ENCODE data around the gene CRABP1. TPM values are rescaled to one million over a fixed set of nuclear protein-coding genes. Genes with fewer than 3 reads are reported as not detected.

The CRABP1 gene
- polyA plus RNA-seq, 2 of the 4 experiments (the other 2 are of a cell fraction) = 0.57 to 1.1 TPM

DNA sequence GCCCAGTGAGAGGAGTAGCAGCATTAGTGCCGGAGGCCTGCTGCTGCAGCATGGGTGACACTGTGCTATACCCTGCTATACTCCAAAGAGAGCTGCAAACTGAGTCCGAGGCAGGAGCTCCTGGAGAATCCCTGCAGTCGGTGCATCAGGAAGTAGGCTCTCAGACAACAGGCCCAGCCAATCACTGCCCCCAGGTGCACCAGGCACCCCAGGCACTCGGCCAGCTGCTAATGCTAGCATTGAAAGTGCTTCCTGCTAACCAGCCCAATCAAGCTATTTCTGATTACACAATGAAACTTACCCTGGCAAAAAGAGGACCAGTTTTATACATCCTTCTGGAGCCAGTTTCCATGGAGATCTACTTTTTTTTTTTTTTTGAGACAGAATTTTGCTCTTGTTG, 52.3 kb downstream of the CRABP1 start:
- DNase-seq (ENCODE audit: low read depth in 1 of 2, low spot score in 1 of 2) (no peak), ATAC-seq (no peak), FAIRE-seq (no peak)
- H3K9me3 ChIP-seq = no peaks in the 10 kb centered on the region
- H3K27ac ChIP-seq = no peak overlapping the region
- CTCF ChIA-PET = interaction anchor here (1.7 to 22.8 kb wide), 2 partner anchors 15 to 27 kb away, joined by 3 to 240 read pairs; no protein-coding TSS in a partner anchor
- no peak overlapping the region for H3K4me3 ChIP-seq
- POLR2A ChIA-PET = no interaction called here
- no peak overlapping the region for H3K4me2 ChIP-seq
- TF ChIP-seq HDAC2 (IDR thresholded peaks at IDR 0.05) (no peak), HEYL (CRISPR knock-in tag; IDR thresholded peaks at IDR 0.05) (no peak), ZSCAN20 (CRISPR knock-in tag; IDR thresholded peaks at IDR 0.05) (no peak), MAZ (IDR thresholded peaks at IDR 0.05; ENCODE audit: borderline replicate concordance, low read depth, low read length) (no peak)
- TF ChIP-seq, protein P1, sequence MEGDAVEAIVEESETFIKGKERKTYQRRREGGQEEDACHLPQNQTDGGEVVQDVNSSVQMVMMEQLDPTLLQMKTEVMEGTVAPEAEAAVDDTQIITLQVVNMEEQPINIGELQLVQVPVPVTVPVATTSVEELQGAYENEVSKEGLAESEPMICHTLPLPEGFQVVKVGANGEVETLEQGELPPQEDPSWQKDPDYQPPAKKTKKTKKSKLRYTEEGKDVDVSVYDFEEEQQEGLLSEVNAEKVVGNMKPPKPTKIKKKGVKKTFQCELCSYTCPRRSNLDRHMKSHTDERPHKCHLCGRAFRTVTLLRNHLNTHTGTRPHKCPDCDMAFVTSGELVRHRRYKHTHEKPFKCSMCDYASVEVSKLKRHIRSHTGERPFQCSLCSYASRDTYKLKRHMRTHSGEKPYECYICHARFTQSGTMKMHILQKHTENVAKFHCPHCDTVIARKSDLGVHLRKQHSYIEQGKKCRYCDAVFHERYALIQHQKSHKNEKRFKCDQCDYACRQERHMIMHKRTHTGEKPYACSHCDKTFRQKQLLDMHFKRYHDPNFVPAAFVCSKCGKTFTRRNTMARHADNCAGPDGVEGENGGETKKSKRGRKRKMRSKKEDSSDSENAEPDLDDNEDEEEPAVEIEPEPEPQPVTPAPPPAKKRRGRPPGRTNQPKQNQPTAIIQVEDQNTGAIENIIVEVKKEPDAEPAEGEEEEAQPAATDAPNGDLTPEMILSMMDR (IDR thresholded peaks at IDR 0.05) = no peak
- TF ChIP-seq, protein P2, sequence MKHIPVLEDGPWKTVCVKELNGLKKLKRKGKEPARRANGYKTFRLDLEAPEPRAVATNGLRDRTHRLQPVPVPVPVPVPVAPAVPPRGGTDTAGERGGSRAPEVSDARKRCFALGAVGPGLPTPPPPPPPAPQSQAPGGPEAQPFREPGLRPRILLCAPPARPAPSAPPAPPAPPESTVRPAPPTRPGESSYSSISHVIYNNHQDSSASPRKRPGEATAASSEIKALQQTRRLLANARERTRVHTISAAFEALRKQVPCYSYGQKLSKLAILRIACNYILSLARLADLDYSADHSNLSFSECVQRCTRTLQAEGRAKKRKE (CRISPR knock-in tag; IDR thresholded peaks at IDR 0.05; ENCODE audit: low read depth) = no peak
- 54% methylated on average over 4 of the region's 4 CpGs for WGBS (ENCODE audit: missing lambda C conversion rate)
- H3K4me1 ChIP-seq = no peaks in the 10 kb centered on the region

DNA sequence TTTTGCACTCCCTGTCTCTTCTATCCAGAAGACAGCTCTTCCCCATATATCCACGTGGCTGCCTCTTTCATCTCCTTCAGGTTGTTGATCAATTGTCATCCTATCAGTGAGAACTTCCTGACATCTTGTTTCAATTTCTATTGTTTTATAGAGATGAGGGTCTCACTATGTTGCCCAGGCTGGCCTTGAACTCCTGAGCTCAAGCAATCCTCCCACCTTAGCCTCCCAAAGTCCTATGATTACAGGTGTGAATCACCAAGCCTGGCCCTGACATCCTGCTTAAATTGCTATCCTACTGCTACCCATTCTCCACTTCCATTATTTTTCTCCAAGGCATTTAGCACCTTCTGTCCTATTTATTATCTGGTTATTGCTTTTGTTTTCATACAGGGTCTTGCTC, 53.0 kb downstream of the CRABP1 start:
- no peak for ATAC-seq
- ChIA-PET CTCF (interaction anchor here (1.0 to 22.8 kb wide), 4 partner anchors 14 to 87 kb away, joined by 3 to 240 read pairs (median 3); no protein-coding TSS in a partner anchor), POLR2A (no interaction called here)
- TF ChIP-seq POLR2AphosphoS2 (conservative IDR thresholded peaks at IDR 0.05; ENCODE audit: low read length) (no peak), RCOR1 (IDR thresholded peaks at IDR 0.05; ENCODE audit: low read depth, low read length) (no peak), CHD4 (IDR thresholded peaks at IDR 0.05; ENCODE audit: borderline replicate concordance) (no peak), HEYL (CRISPR knock-in tag; IDR thresholded peaks at IDR 0.05) (no peak), NR3C1 (IDR thresholded peaks at IDR 0.05) (no peak)
- TF ChIP-seq, protein P3, sequence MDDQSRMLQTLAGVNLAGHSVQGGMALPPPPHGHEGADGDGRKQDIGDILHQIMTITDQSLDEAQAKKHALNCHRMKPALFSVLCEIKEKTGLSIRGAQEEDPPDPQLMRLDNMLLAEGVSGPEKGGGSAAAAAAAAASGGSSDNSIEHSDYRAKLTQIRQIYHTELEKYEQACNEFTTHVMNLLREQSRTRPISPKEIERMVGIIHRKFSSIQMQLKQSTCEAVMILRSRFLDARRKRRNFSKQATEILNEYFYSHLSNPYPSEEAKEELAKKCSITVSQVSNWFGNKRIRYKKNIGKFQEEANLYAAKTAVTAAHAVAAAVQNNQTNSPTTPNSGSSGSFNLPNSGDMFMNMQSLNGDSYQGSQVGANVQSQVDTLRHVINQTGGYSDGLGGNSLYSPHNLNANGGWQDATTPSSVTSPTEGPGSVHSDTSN (IDR thresholded peaks at IDR 0.05) = no peak
- 23% methylated on average over 1 of the region's 1 CpG for WGBS (ENCODE audit: missing lambda C conversion rate)
- no peak overlapping the region for H3K4me3 ChIP-seq
- FAIRE-seq = no peak
- H3K9me3 ChIP-seq = no peaks in the 10 kb centered on the region
- H3K4me1 ChIP-seq = no peaks in the 10 kb centered on the region
- H3K27ac ChIP-seq = no peak overlapping the region
- H3K4me2 ChIP-seq = no peak overlapping the region
- no peak for DNase-seq (ENCODE audit: low read depth in 1 of 2, low spot score in 1 of 2)

DNA sequence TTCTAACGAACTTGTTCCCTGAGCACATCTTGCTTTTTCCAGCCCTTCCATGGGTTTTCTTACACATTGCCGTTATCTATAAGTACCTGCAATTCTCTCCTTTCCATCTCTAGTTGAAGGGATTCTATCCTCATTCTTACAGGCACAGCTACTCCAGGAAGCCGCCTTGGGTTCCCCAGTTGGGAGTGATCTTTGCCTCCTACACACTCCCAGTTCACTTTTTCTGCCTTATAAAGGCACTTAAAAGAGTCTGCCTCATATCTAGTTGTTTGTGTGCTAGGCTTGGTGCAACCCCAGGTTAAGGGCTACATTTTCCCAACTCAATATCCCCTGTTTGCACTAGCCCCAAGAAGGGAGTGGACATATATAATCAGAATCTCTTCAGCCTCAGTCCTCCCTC, 53.9 kb downstream of the CRABP1 start:
- no peak for TF ChIP-seq HOXB5 (CRISPR knock-in tag; IDR thresholded peaks at IDR 0.05)
- no peak for TF ChIP-seq EHMT2 (IDR thresholded peaks at IDR 0.05; ENCODE audit: low read depth)
- no peak for TF ChIP-seq PHF8 (IDR thresholded peaks at IDR 0.05; ENCODE audit: borderline replicate concordance, low read depth)
- TF ChIP-seq MAFK (IDR thresholded peaks at IDR 0.05; ENCODE audit: partially characterized antibody) = no peak
- H3K4me1 ChIP-seq = no peaks in the 10 kb centered on the region
- DNase-seq (ENCODE audit: low read depth in 1 of 2, low spot score in 1 of 2) (no peak), FAIRE-seq (no peak), ATAC-seq (no peak)
- ChIA-PET POLR2A (no interaction called here), CTCF (interaction anchor here (0.6 to 22.8 kb wide), 7 partner anchors 13 to 506 kb away, joined by 3 to 240 read pairs (median 3); no protein-coding TSS in a partner anchor)
- H3K27ac ChIP-seq = no peak overlapping the region
- WGBS (ENCODE audit: missing lambda C conversion rate) = 39% methylated on average over 3 of the region's 3 CpGs
- no peak overlapping the region for H3K4me3 ChIP-seq
- no peaks in the 10 kb centered on the region for H3K9me3 ChIP-seq
- H3K4me2 ChIP-seq = no peak overlapping the region

DNA sequence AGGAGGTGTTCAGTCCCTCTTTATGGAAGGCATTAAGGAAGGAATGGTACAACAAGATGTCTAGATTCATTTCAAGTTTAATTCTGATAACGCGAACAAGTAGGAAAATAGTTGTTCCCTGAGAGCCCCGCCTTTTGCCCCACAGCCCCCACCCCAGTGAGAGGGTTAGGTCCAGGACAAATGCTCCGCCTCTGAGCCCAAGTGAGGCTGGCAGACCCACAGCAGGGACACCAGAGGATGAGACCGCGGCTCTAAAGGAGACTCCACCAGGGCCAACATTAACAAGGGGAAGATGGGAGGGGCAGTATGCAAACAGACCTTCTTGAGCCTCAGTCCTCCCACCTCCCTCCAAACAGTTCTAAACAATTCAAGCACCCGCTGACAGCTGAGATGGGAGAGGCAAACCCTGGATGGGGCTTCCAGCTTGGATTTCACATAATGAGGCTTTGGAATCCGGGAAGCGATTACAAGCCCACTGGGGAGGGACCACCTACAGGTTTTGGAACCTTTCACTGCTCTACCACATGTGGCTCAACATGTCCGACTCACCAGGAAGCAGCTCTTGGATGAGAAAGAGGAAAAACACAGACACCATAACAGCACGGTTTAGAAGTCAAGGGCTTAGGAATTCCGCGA, 54.9 kb downstream of the CRABP1 start:
- POLR2A ChIA-PET = no interaction called here
- Histone ChIP-seq H3K4me2 (no peak overlapping the region), H3K9me3 (no peaks in the 10 kb centered on the region), H3K4me1 (no peaks in the 10 kb centered on the region), H3K27ac (no peak overlapping the region), H3K4me3 (no peak overlapping the region)
- DNase-seq (ENCODE audit: low read depth in 1 of 2, low spot score in 1 of 2) = no peak
- 83% methylated on average over 13 of the region's 13 CpGs for WGBS (ENCODE audit: missing lambda C conversion rate)
- no peak for FAIRE-seq
- ATAC-seq = no peak
- CTCF ChIA-PET = interaction anchor here (0.7 to 22.8 kb wide), 9 partner anchors 8 to 282 kb away, joined by 3 to 240 read pairs (median 6); no protein-coding TSS in a partner anchor
- TF ChIP-seq, protein P4, sequence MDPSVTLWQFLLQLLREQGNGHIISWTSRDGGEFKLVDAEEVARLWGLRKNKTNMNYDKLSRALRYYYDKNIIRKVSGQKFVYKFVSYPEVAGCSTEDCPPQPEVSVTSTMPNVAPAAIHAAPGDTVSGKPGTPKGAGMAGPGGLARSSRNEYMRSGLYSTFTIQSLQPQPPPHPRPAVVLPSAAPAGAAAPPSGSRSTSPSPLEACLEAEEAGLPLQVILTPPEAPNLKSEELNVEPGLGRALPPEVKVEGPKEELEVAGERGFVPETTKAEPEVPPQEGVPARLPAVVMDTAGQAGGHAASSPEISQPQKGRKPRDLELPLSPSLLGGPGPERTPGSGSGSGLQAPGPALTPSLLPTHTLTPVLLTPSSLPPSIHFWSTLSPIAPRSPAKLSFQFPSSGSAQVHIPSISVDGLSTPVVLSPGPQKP (IDR thresholded peaks at IDR 0.05; ENCODE audit: low read depth, low read length) = no peak
- TF ChIP-seq ZFP36 (IDR thresholded peaks at IDR 0.05; ENCODE audit: borderline replicate concordance, partially characterized antibody) = no peak
- no peak for TF ChIP-seq CHD4 (IDR thresholded peaks at IDR 0.05; ENCODE audit: borderline replicate concordance)
- TF ChIP-seq HOXB13 (CRISPR knock-in tag; IDR thresholded peaks at IDR 0.05; ENCODE audit: low read depth) = no peak
- no peak for TF ChIP-seq HOXB5 (CRISPR knock-in tag; IDR thresholded peaks at IDR 0.05)
- TF ChIP-seq RARB (CRISPR knock-in tag; IDR thresholded peaks at IDR 0.05) = no peak
- TF ChIP-seq, protein P5, sequence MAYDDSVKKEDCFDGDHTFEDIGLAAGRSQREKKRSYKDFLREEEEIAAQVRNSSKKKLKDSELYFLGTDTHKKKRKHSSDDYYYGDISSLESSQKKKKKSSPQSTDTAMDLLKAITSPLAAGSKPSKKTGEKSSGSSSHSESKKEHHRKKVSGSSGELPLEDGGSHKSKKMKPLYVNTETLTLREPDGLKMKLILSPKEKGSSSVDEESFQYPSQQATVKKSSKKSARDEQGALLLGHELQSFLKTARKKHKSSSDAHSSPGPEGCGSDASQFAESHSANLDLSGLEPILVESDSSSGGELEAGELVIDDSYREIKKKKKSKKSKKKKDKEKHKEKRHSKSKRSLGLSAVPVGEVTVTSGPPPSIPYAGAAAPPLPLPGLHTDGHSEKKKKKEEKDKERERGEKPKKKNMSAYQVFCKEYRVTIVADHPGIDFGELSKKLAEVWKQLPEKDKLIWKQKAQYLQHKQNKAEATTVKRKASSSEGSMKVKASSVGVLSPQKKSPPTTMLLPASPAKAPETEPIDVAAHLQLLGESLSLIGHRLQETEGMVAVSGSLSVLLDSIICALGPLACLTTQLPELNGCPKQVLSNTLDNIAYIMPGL (CRISPR knock-in tag; IDR thresholded peaks at IDR 0.05; ENCODE audit: borderline replicate concordance) = no peak
- TF ChIP-seq ZC3H11A (IDR thresholded peaks at IDR 0.05) = no peak
- no peak for TF ChIP-seq RFX5 (IDR thresholded peaks at IDR 0.05)
- no peak for TF ChIP-seq HOXA7 (CRISPR knock-in tag; IDR thresholded peaks at IDR 0.05)
- no peak for TF ChIP-seq KDM1A (IDR thresholded peaks at IDR 0.05; ENCODE audit: low read depth)
